OCI-LY1 (cell line): ENCODE results near the gene UBXN10.

Source experiments
- H2AFZ ChIP-seq: fragments of 200-600 bp; sonication (generic), shearing (Covaris generic); 2 replicates; pipeline ENCODE4 v1.6.0; 2014; ENCODE audit warnings: antibody characterized with exemption, mild to moderate bottlenecking, low read length
- H3F3A ChIP-seq: fragments of 200-600 bp; sonication (generic), shearing (Covaris generic); 2 replicates; pipeline ENCODE4 v1.6.0; 2014; ENCODE audit warnings: mild to moderate bottlenecking, antibody characterized with exemption, low read length, moderate library complexity; ENCODE audit not compliant: insufficient read depth
- H3K27ac ChIP-seq: fragments of 200-600 bp; sonication (generic); 2 replicates; pipeline ENCODE4 v1.5.1; 2014; ENCODE audit warnings: low read length, mixed run types, mild to moderate bottlenecking, low read depth; ENCODE audit not compliant: poor library complexity, severe bottlenecking
- H3K27me3 ChIP-seq: fragments of 200-600 bp; sonication (generic); 2 replicates; pipeline ENCODE4 v1.6.0; 2014; ENCODE audit warnings: antibody characterized with exemption, mild to moderate bottlenecking, low read length, moderate library complexity; ENCODE audit not compliant: insufficient read depth
- H3K36me3 ChIP-seq: fragments of 200-600 bp; sonication (generic); 2 replicates; pipeline ENCODE4 v1.6.1; 2014; ENCODE audit warnings: mild to moderate bottlenecking, antibody characterized with exemption, low read length, moderate library complexity, mixed read lengths; ENCODE audit not compliant: insufficient read depth
- H3K4me1 ChIP-seq: fragments of 200-600 bp; sonication (generic); 2 replicates; pipeline ENCODE4 v1.5.1; 2014; ENCODE audit warnings: mild to moderate bottlenecking, low read length, moderate library complexity; ENCODE audit not compliant: insufficient read depth, severe bottlenecking
- H3K4me2 ChIP-seq: fragments of 200-600 bp; sonication (generic), shearing (Covaris generic); 2 replicates; pipeline ENCODE4 v1.6.1; 2014; ENCODE audit warnings: low read length
- H3K4me3 ChIP-seq: fragments of 200-600 bp; sonication (generic); 2 replicates; pipeline ENCODE4 v1.5.1; 2014; ENCODE audit warnings: low read length, low read depth, mild to moderate bottlenecking, mixed read lengths; ENCODE audit not compliant: poor library complexity, severe bottlenecking
- H3K79me2 ChIP-seq: fragments of 200-600 bp; shearing (Covaris generic); 2 replicates; pipeline ENCODE4 v1.6.1; 2016; ENCODE audit warnings: mixed run types, low read length, mixed read lengths; ENCODE audit not compliant: insufficient read depth
- H3K9ac ChIP-seq: fragments of 200-600 bp; sonication (generic), shearing (Covaris generic); 2 replicates; pipeline ENCODE4 v1.6.1; 2014; ENCODE audit warnings: mild to moderate bottlenecking, low read length, mixed read lengths
- H3K9me2 ChIP-seq: fragments of 200-600 bp; sonication (generic), shearing (Covaris generic); 2 replicates; pipeline ENCODE4 v1.6.1; 2014; ENCODE audit warnings: low read depth, mild to moderate bottlenecking, low read length, mixed read lengths
- H3K9me3 ChIP-seq: fragments of 200-600 bp; shearing (Covaris generic); 2 replicates; pipeline ENCODE4 v1.6.1; 2014; ENCODE audit warnings: low read length, mixed read lengths
- H4K20me1 ChIP-seq: fragments of 200-600 bp; sonication (generic), shearing (Covaris generic); 2 replicates; pipeline ENCODE4 v1.6.0; 2016; ENCODE audit warnings: mild to moderate bottlenecking, low read length; ENCODE audit not compliant: insufficient read depth
- CTCF ChIP-seq: fragments of 200-600 bp; sonication (generic), shearing (Covaris generic); IDR thresholded peaks from 2 replicates; pipeline ENCODE4 v1.5.1; 2017; ENCODE audit warnings: mild to moderate bottlenecking, antibody characterized with exemption, low read length, moderate library complexity, mixed read lengths
- EZH2 ChIP-seq: fragments of 200-600 bp; sonication (generic), shearing (Covaris generic); IDR thresholded peaks from 2 replicates; pipeline ENCODE4 v1.8.0; 2017; ENCODE audit warnings: borderline replicate concordance, mixed run types, mild to moderate bottlenecking, antibody characterized with exemption, low read length, moderate library complexity, mixed read lengths

The UBXN10 gene

DNA sequence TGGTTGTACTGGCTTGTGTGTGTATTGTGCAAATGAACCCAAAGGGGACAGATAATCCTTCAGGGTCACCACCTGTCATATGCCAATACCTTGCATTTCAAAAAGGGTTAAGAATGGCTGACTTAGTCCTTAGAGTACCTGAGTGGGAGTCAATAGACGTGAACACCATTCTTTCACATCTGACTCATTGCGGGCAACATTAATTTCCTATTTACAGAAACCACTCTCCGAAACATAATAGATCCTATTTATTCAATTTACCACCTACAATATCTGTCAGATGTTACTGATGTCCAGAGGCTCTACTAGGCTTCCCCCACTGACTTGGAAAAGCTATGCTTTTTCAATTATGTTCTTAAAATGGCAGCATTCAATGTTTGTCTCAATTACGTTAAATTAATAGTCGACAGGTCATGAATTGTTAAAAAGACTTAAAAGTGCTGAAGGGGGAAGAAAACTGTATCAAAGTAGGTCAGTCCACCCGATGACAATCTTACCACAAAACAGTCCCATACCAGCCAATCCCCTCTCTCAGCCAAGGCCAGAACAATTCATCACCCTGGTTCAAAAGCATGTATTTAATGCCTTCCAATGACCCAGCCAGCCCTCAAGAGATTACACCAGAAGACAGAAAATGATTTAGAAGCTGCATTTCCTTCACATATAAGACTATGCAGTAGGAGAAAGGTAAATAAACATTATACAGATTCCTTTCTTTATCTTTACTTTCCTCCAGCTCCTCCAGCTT is 49.1 kb downstream of the UBXN10 start:
- Histone ChIP-seq H3K4me3 (no peak overlapping the region), H3K9ac (no peak overlapping the region), H2AFZ (no peak overlapping the region), H3K4me2 (no peak overlapping the region), H3K9me3 (no peaks in the 10 kb centered on the region), H3K27me3 (no peaks in the 10 kb centered on the region; the same call in 1 of the 2 replicates), H3K79me2 (no peaks in the 10 kb centered on the region), H3F3A (no peaks in the 10 kb centered on the region), H4K20me1 (no peaks in the 10 kb centered on the region), H3K36me3 (no peaks in the 10 kb centered on the region), H3K27ac (no peak overlapping the region), H3K9me2 (no peaks in the 10 kb centered on the region), H3K4me1 (no peaks in the 10 kb centered on the region)
- no peak for TF ChIP-seq CTCF
- TF ChIP-seq EZH2, result no peak

GRCh38 chr1:20237646-20238045 is 51.8 kb downstream of the UBXN10 start:
- Histone ChIP-seq H3K9me2 (no peaks in the 10 kb centered on the region), H3K27ac (no peak overlapping the region), H2AFZ (no peak overlapping the region), H3K27me3 (no peaks in the 10 kb centered on the region; the same call in 1 of the 2 replicates), H3K9ac (no peak overlapping the region), H3K4me1 (no peaks in the 10 kb centered on the region), H3K4me3 (no peak overlapping the region), H4K20me1 (no peaks in the 10 kb centered on the region), H3K36me3 (no peaks in the 10 kb centered on the region), H3K4me2 (no peak overlapping the region), H3K79me2 (no peaks in the 10 kb centered on the region), H3F3A (no peaks in the 10 kb centered on the region), H3K9me3 (no peaks in the 10 kb centered on the region)
- no peak for TF ChIP-seq CTCF

GRCh38 chr1:20240012-20240411 is 54.1 kb downstream of the UBXN10 start:
- H3K4me2 ChIP-seq, result no peak overlapping the region
- no peaks in the 10 kb centered on the region for H3K9me3 ChIP-seq
- no peak overlapping the region for H3K4me3 ChIP-seq
- no peak overlapping the region for H2AFZ ChIP-seq
- no peaks in the 10 kb centered on the region for H3K4me1 ChIP-seq
- no peaks in the 10 kb centered on the region for H3K9me2 ChIP-seq
- no peak for TF ChIP-seq CTCF
- no peak for TF ChIP-seq EZH2
- H4K20me1 ChIP-seq, result no peaks in the 10 kb centered on the region
- no peak overlapping the region for H3K27ac ChIP-seq
- H3K79me2 ChIP-seq, result no peaks in the 10 kb centered on the region
- no peaks in the 10 kb centered on the region; the same call in 1 of the 2 replicates for H3K27me3 ChIP-seq
- H3K36me3 ChIP-seq, result no peaks in the 10 kb centered on the region
- no peak overlapping the region for H3K9ac ChIP-seq
- no peaks in the 10 kb centered on the region for H3F3A ChIP-seq
